ENCODE data around the gene C4orf50. TPM values are rescaled to one million over a fixed set of nuclear protein-coding genes. Genes with fewer than 3 reads are reported as not detected.
A peak's percentile ranks its signal among the peaks of the same experiment; 100 is the strongest.

Gene C4orf50
- total and polyA plus RNA-seq, 2 experiments from 2014 or later, result 0.06 to 0.31 TPM

DNA sequence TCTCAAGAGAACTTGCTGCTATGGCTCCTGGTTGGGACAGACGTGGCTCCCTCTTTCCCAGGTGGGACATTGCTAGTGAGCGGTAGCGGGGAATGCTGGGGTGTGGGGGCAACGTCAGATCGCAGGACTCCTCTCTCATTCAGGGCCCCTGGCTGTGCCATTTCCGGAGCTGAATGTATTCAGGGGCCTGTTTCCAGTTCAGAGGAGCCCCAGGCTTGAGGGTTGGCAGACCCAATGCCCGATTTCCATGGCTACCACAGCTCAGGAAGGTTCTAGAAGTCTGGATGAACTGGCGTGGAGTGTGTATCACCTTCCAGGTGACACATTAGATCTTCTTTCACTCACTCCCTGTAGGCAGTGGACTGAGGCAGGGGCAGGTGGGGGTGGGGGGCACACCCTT, 99.2 kb downstream of the C4orf50 start:
- no peaks in the 10 kb centered on the region for H3F3A ChIP-seq (replicated peaks; ENCODE audit: low read depth)
- peaks cover 6% of the 10 kb centered on the region for H3K27me3 Mint-ChIP-seq (ENCODE audit: insufficient read depth, low read depth, poor library complexity)
- H3K4me3 Mint-ChIP-seq, result no peak overlapping the region
- no peak overlapping the region for H3K27ac ChIP-seq (ENCODE audit: low read depth)
- ATAC-seq, result no peak
- H2AFZ ChIP-seq, result no peak overlapping the region
- H3K9me2 ChIP-seq (ENCODE audit: insufficient read depth), result no peaks in the 10 kb centered on the region
- no peak overlapping the region for H3K4me2 ChIP-seq
- no peaks in the 10 kb centered on the region for H3K27me3 ChIP-seq (ENCODE audit: insufficient read depth)
- no peaks in the 10 kb centered on the region for H3K36me3 ChIP-seq (ENCODE audit: insufficient read depth)
- peaks cover 18% of the 10 kb centered on the region for H3K4me1 Mint-ChIP-seq
- H3K79me2 ChIP-seq (replicated peaks; ENCODE audit: insufficient read depth), result no peaks in the 10 kb centered on the region
- H3K4me1 ChIP-seq (ENCODE audit: insufficient read depth), result no peaks in the 10 kb centered on the region
- TF ChIP-seq EZH2phosphoT487 (IDR thresholded peaks at IDR 0.05; ENCODE audit: unreplicated experiment) (no peak), JUNB (IDR thresholded peaks at IDR 0.05; ENCODE audit: unreplicated experiment) (no peak), NANOG (IDR thresholded peaks at IDR 0.05; ENCODE audit: borderline replicate concordance) (no peak), ZNF114 (CRISPR knock-in tag; IDR thresholded peaks at IDR 0.05) (no peak), STAT1 (IDR thresholded peaks at IDR 0.05; ENCODE audit: unreplicated experiment) (no peak)
- no peak for DNase-seq (ENCODE audit: low spot score)
- peaks cover 3% of the 10 kb centered on the region; the same call in 1 of the 3 replicates for H3K9me3 Mint-ChIP-seq
- no peak overlapping the region for H3K4me3 ChIP-seq
- no peaks in the 10 kb centered on the region for H3K36me3 Mint-ChIP-seq (ENCODE audit: low read depth)
- no peaks in the 10 kb centered on the region for H4K20me1 ChIP-seq (replicated peaks; ENCODE audit: insufficient read depth)
- H3K27ac Mint-ChIP-seq, result no peak overlapping the region

- H4K20me1 ChIP-seq (replicated peaks; ENCODE audit: insufficient read depth), result no peaks in the 10 kb centered on the region
- no peak overlapping the region for H3K4me2 ChIP-seq
- H3K4me3 ChIP-seq, result no peak overlapping the region
- no peak overlapping the region for H3K27ac ChIP-seq (ENCODE audit: low read depth)
- H3K79me2 ChIP-seq (replicated peaks; ENCODE audit: insufficient read depth), result no peaks in the 10 kb centered on the region
- H2AFZ ChIP-seq, result no peak overlapping the region
- H3K36me3 ChIP-seq (ENCODE audit: insufficient read depth), result no peaks in the 10 kb centered on the region
- TF ChIP-seq EZH2 (IDR thresholded peaks at IDR 0.05; ENCODE audit: low read depth, unreplicated experiment) (no peak), JUNB (IDR thresholded peaks at IDR 0.05; ENCODE audit: unreplicated experiment) (no peak)
- H3K9me2 ChIP-seq (ENCODE audit: insufficient read depth), result no peaks in the 10 kb centered on the region
- peaks cover 6% of the 10 kb centered on the region for H3K27me3 Mint-ChIP-seq (ENCODE audit: insufficient read depth, low read depth, poor library complexity)
- ATAC-seq (peak; percentile 32), DNase-seq (ENCODE audit: low spot score) (no peak)
- peaks cover 6% of the 10 kb centered on the region for H3K4me1 ChIP-seq (ENCODE audit: insufficient read depth)
- no peaks in the 10 kb centered on the region for H3K36me3 Mint-ChIP-seq (ENCODE audit: low read depth)
- H3K27ac Mint-ChIP-seq, result no peak overlapping the region
- peaks cover 3% of the 10 kb centered on the region; the same call in 1 of the 3 replicates for H3K9me3 Mint-ChIP-seq
- H3F3A ChIP-seq (replicated peaks; ENCODE audit: low read depth), result no peaks in the 10 kb centered on the region
- H3K27me3 ChIP-seq (ENCODE audit: insufficient read depth), result no peaks in the 10 kb centered on the region
- peaks cover 19% of the 10 kb centered on the region for H3K4me1 Mint-ChIP-seq
- H3K4me3 Mint-ChIP-seq, result no peak overlapping the region
Measured at GRCh38 chr4:5918331-5918985, 99.8 kb downstream of the C4orf50 start.

- Histone ChIP-seq H3F3A (replicated peaks; ENCODE audit: low read depth) (no peaks in the 10 kb centered on the region), H3K27ac (ENCODE audit: low read depth) (no peak overlapping the region), H3K4me2 (no peak overlapping the region), H3K36me3 (ENCODE audit: insufficient read depth) (no peaks in the 10 kb centered on the region), H2AFZ (no peak overlapping the region), H3K4me3 (no peak overlapping the region), H3K79me2 (replicated peaks; ENCODE audit: insufficient read depth) (no peaks in the 10 kb centered on the region), H4K20me1 (replicated peaks; ENCODE audit: insufficient read depth) (no peaks in the 10 kb centered on the region), H3K27me3 (ENCODE audit: insufficient read depth) (no peaks in the 10 kb centered on the region), H3K4me1 (ENCODE audit: insufficient read depth) (peaks cover 13% of the 10 kb centered on the region), H3K9me2 (ENCODE audit: insufficient read depth) (no peaks in the 10 kb centered on the region)
- Mint-ChIP-seq H3K27ac (no peak overlapping the region), H3K9me3 (peaks cover 3% of the 10 kb centered on the region; the same call in 1 of the 3 replicates), H3K27me3 (ENCODE audit: insufficient read depth, low read depth, poor library complexity) (peaks cover 6% of the 10 kb centered on the region), H3K4me1 (peaks cover 26% of the 10 kb centered on the region), H3K4me3 (no peak overlapping the region), H3K36me3 (ENCODE audit: low read depth) (no peaks in the 10 kb centered on the region)
- TF ChIP-seq EZH2phosphoT487 (IDR thresholded peaks at IDR 0.05; ENCODE audit: unreplicated experiment) (no peak), CREB1 (CRISPR knock-in tag; IDR thresholded peaks at IDR 0.05; ENCODE audit: low read depth) (no peak), STAT1 (IDR thresholded peaks at IDR 0.05; ENCODE audit: unreplicated experiment) (no peak), ZNF331 (CRISPR knock-in tag; IDR thresholded peaks at IDR 0.05; ENCODE audit: low read depth) (no peak), ZNF114 (CRISPR knock-in tag; IDR thresholded peaks at IDR 0.05) (no peak)
- TF ChIP-seq, protein P1, sequence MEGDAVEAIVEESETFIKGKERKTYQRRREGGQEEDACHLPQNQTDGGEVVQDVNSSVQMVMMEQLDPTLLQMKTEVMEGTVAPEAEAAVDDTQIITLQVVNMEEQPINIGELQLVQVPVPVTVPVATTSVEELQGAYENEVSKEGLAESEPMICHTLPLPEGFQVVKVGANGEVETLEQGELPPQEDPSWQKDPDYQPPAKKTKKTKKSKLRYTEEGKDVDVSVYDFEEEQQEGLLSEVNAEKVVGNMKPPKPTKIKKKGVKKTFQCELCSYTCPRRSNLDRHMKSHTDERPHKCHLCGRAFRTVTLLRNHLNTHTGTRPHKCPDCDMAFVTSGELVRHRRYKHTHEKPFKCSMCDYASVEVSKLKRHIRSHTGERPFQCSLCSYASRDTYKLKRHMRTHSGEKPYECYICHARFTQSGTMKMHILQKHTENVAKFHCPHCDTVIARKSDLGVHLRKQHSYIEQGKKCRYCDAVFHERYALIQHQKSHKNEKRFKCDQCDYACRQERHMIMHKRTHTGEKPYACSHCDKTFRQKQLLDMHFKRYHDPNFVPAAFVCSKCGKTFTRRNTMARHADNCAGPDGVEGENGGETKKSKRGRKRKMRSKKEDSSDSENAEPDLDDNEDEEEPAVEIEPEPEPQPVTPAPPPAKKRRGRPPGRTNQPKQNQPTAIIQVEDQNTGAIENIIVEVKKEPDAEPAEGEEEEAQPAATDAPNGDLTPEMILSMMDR (conservative IDR thresholded peaks at IDR 0.05; ENCODE audit: low read depth in 2 of 2), result no peak
- TF ChIP-seq, protein P2, sequence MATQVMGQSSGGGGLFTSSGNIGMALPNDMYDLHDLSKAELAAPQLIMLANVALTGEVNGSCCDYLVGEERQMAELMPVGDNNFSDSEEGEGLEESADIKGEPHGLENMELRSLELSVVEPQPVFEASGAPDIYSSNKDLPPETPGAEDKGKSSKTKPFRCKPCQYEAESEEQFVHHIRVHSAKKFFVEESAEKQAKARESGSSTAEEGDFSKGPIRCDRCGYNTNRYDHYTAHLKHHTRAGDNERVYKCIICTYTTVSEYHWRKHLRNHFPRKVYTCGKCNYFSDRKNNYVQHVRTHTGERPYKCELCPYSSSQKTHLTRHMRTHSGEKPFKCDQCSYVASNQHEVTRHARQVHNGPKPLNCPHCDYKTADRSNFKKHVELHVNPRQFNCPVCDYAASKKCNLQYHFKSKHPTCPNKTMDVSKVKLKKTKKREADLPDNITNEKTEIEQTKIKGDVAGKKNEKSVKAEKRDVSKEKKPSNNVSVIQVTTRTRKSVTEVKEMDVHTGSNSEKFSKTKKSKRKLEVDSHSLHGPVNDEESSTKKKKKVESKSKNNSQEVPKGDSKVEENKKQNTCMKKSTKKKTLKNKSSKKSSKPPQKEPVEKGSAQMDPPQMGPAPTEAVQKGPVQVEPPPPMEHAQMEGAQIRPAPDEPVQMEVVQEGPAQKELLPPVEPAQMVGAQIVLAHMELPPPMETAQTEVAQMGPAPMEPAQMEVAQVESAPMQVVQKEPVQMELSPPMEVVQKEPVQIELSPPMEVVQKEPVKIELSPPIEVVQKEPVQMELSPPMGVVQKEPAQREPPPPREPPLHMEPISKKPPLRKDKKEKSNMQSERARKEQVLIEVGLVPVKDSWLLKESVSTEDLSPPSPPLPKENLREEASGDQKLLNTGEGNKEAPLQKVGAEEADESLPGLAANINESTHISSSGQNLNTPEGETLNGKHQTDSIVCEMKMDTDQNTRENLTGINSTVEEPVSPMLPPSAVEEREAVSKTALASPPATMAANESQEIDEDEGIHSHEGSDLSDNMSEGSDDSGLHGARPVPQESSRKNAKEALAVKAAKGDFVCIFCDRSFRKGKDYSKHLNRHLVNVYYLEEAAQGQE (IDR thresholded peaks at IDR 0.05; ENCODE audit: unreplicated experiment), result no peak
- ATAC-seq, result no peak
- DNase-seq (ENCODE audit: low spot score), result no peak
Measured at GRCh38 chr4:5917672-5918071, 100.6 kb downstream of the C4orf50 start.

All from GM23338 (cell line).